ENCODE measurements around the gene ZBTB16. TPM values are rescaled to one million over a fixed set of nuclear protein-coding genes. Genes with fewer than 3 reads are reported as not detected.

ZBTB16 gene
- total RNA-seq, 1 donor from 2014 or later: 21.9 TPM

DNA sequence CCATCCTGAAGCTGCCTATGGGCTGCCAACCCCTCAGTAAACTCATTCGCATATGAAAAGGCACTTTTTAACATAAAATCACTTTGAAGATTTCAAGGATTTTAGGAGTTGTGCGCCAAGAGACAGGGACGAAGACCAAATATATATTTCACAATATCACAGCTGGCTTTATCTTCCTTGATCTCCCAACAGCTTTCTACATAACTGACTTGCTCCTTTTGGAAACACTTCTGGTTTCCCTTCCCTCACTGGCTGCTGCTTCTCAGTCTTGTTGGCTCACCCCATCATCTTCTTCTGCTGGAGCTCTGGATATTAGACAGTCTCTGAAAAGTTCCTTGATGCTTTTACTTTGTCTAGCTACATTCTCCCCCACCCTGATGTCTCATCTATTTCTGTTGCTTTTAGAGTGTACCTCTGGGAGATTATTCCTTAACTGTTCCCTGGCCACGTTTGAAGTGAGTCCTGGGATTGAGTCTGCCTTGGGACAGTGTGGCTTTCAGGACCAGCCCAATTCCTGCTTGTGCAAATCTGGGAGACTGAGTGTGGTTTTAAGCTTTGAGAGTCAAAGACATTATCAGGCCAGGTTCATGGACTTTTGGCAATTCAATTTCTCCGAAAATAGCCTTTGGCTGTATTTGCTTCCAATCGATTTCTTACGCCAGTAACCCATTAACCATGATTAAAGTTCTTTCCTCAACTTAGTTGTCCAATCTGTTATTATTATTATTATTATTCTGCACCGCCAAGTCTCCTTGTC lies 205.8 kb downstream of the ZBTB16 start:
- peaks cover 5% of the 10 kb centered on the region for H3K4me1 Mint-ChIP-seq (ENCODE audit: low read depth)
- H3K9me3 Mint-ChIP-seq (ENCODE audit: low read depth): no peaks in the 10 kb centered on the region
- peaks cover 20% of the 10 kb centered on the region for H3K27me3 Mint-ChIP-seq (ENCODE audit: low read depth)

DNA sequence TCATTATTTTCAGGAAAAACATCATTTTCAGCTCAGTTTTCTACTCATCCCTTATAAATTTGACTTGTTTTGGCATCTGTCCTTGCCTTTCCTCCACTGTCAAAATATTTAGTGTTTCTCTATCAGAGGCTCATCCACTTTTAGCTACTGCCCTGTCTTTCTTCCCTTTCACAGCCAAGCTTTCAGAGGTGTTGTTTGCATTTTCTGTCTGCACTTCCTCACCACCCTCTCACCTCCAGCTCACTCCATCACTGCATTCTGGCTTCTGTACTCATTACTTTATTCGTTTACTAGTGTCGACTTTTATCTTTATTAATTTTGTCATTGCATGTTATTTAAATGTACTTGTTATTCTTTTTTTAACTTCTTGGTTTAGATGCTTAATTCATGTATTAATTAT lies 210.0 kb downstream of the ZBTB16 start:
- no peaks in the 10 kb centered on the region for H3K4me1 Mint-ChIP-seq (ENCODE audit: low read depth)
- TF ChIP-seq, protein P1, sequence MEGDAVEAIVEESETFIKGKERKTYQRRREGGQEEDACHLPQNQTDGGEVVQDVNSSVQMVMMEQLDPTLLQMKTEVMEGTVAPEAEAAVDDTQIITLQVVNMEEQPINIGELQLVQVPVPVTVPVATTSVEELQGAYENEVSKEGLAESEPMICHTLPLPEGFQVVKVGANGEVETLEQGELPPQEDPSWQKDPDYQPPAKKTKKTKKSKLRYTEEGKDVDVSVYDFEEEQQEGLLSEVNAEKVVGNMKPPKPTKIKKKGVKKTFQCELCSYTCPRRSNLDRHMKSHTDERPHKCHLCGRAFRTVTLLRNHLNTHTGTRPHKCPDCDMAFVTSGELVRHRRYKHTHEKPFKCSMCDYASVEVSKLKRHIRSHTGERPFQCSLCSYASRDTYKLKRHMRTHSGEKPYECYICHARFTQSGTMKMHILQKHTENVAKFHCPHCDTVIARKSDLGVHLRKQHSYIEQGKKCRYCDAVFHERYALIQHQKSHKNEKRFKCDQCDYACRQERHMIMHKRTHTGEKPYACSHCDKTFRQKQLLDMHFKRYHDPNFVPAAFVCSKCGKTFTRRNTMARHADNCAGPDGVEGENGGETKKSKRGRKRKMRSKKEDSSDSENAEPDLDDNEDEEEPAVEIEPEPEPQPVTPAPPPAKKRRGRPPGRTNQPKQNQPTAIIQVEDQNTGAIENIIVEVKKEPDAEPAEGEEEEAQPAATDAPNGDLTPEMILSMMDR (IDR thresholded peaks at IDR 0.05): no peak
- no peaks in the 10 kb centered on the region for H3K36me3 Mint-ChIP-seq (ENCODE audit: low read depth)
- DNase-seq (ENCODE audit: low spot score): no peak
- no peak overlapping the region for H3K27ac Mint-ChIP-seq (ENCODE audit: unreplicated experiment)
- H3K27me3 Mint-ChIP-seq (ENCODE audit: low read depth): peaks cover 58% of the 10 kb centered on the region
- H3K4me3 Mint-ChIP-seq (ENCODE audit: unreplicated experiment): no peak overlapping the region
- H3K9me3 Mint-ChIP-seq (ENCODE audit: low read depth): no peaks in the 10 kb centered on the region

More for the DNA sequence above, 205.8 kb downstream of the ZBTB16 start:
- Mint-ChIP-seq H3K27ac (ENCODE audit: unreplicated experiment) (no peak overlapping the region), H3K36me3 (ENCODE audit: low read depth) (no peaks in the 10 kb centered on the region), H3K4me3 (ENCODE audit: unreplicated experiment) (no peak overlapping the region)
- no peak for DNase-seq (ENCODE audit: low spot score)
- TF ChIP-seq, protein P1 (IDR thresholded peaks at IDR 0.05): no peak

DNA sequence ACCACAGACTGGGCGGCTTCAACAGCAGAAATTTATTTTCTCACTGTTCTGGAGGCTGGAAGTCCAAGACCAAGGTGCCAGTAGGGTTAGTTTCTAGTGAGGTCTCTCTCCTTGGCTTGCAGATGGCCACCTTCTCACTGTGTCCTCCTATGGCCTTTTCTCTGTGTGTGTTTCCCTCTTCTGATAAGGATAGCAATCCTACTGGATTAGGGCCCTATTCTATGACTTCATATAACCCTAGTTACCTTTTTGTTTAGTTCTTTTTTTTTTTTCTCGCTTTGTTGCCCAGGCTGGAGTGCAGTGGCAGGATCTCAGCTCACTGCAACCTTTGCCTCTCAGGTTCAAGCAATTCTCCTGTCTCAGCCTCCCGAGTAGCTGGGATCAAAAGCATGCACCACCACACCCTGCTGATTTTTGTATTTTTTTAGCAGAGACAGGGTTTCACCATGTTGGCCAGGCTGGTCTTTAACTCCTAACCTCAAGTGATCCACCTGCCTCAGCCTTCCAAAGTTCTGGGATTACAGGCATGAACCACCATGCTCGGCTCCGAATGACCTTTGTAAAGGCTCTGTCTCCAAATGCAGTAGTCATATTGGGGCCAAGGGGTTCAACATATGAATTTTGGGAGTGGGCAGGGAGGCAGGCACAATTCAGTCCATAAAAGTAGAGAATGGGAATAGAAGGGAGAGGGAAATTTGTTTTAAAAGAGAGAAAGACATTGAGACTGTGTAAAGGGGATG lies 211.2 kb downstream of the ZBTB16 start:
- Mint-ChIP-seq H3K9me3 (ENCODE audit: low read depth) (no peaks in the 10 kb centered on the region), H3K36me3 (ENCODE audit: low read depth) (no peaks in the 10 kb centered on the region), H3K4me1 (ENCODE audit: low read depth) (no peaks in the 10 kb centered on the region), H3K27ac (ENCODE audit: unreplicated experiment) (no peak overlapping the region), H3K27me3 (ENCODE audit: low read depth) (peaks cover 67% of the 10 kb centered on the region), H3K4me3 (ENCODE audit: unreplicated experiment) (no peak overlapping the region)
- DNase-seq (ENCODE audit: low spot score): no peak
- TF ChIP-seq, protein P1 (IDR thresholded peaks at IDR 0.05): no peak

DNA sequence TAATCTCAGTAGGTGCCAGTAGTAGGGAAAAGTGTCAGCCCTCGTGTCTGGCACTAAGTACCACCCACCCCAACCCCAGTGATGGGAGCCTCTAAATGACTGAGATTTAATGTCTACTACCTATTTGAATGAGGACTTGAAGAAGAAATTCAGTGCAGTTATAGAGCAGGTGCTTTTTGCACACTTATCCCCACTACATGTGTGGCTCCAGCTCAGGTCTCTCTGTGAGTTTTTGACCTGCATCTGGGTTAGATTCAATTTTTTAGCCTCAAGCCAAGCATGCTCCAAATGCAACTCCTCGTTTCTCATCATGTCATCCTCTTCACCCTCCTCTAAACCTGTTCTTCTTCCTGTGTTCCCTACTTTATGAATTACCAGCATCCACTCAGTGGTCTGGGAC lies 211.8 kb downstream of the ZBTB16 start:
- Mint-ChIP-seq H3K36me3 (ENCODE audit: low read depth) (no peaks in the 10 kb centered on the region), H3K27ac (ENCODE audit: unreplicated experiment) (no peak overlapping the region)
- TF ChIP-seq, protein P1 (IDR thresholded peaks at IDR 0.05): no peak

DNA sequence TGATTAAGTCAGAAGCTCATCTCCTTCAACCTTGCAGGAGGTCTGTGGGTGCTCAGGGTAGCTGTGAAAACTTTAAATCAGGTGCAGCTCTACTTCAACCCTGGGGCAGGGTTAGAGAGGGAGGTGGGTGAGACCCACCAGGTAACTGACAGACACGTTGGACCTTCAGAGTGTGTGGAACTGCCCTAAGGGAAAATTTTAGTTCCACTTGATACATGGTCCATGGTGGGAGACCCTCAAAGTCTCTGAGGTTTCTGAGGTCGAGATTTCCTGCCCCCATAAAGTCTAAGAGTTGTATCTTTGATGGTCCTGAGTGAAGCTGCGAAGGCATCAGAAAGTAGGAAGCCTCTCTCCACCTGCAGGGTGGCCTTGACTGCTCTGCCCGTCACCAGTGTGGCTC lies 212.8 kb downstream of the ZBTB16 start:
- no peaks in the 10 kb centered on the region for H3K9me3 Mint-ChIP-seq (ENCODE audit: low read depth)
- H3K36me3 Mint-ChIP-seq (ENCODE audit: low read depth): no peaks in the 10 kb centered on the region
- H3K4me3 Mint-ChIP-seq (ENCODE audit: unreplicated experiment): no peak overlapping the region
- TF ChIP-seq, protein P1 (IDR thresholded peaks at IDR 0.05): no peak
- DNase-seq (ENCODE audit: low spot score): no peak
- no peak overlapping the region for H3K27ac Mint-ChIP-seq (ENCODE audit: unreplicated experiment)
- H3K27me3 Mint-ChIP-seq (ENCODE audit: low read depth): peaks cover 71% of the 10 kb centered on the region
- H3K4me1 Mint-ChIP-seq (ENCODE audit: low read depth): no peaks in the 10 kb centered on the region

More for the DNA sequence above, 211.8 kb downstream of the ZBTB16 start:
- Mint-ChIP-seq H3K9me3 (ENCODE audit: low read depth) (no peaks in the 10 kb centered on the region), H3K4me1 (ENCODE audit: low read depth) (no peaks in the 10 kb centered on the region), H3K27me3 (ENCODE audit: low read depth) (peaks cover 65% of the 10 kb centered on the region), H3K4me3 (ENCODE audit: unreplicated experiment) (no peak overlapping the region)
- no peak for DNase-seq (ENCODE audit: low spot score)
